Activated naive CD8-positive, alpha-beta T cell (primary cell): ENCODE measurements around the gene PAQR4.
"Not testable (repeated sequence)": the region's sequence is repeated elsewhere in the genome, so short reads cannot be mapped to it uniquely, and the experiment has no call there.

Experiments
- H3K27ac Mint-ChIP-seq: one replicate; pipeline ENCODE4 v1.8.0; 2021; ENCODE audit warnings: mixed read lengths
- H3K27me3 Mint-ChIP-seq: one replicate; pipeline ENCODE4 v1.8.0; 2021; ENCODE audit warnings: mixed read lengths
- H3K36me3 Mint-ChIP-seq: one replicate; pipeline ENCODE4 v1.8.0; 2021; ENCODE audit warnings: mixed read lengths
- H3K4me1 Mint-ChIP-seq: one replicate; pipeline ENCODE4 v1.8.0; 2021; ENCODE audit warnings: low read depth, mixed read lengths
- H3K4me3 Mint-ChIP-seq: one replicate; pipeline ENCODE4 v1.8.0; 2021; ENCODE audit warnings: mild to moderate bottlenecking, mixed read lengths
- H3K9me3 Mint-ChIP-seq: one replicate; pipeline ENCODE4 v1.8.0; 2021; ENCODE audit warnings: low read depth, mixed read lengths

PAQR4 gene

DNA sequence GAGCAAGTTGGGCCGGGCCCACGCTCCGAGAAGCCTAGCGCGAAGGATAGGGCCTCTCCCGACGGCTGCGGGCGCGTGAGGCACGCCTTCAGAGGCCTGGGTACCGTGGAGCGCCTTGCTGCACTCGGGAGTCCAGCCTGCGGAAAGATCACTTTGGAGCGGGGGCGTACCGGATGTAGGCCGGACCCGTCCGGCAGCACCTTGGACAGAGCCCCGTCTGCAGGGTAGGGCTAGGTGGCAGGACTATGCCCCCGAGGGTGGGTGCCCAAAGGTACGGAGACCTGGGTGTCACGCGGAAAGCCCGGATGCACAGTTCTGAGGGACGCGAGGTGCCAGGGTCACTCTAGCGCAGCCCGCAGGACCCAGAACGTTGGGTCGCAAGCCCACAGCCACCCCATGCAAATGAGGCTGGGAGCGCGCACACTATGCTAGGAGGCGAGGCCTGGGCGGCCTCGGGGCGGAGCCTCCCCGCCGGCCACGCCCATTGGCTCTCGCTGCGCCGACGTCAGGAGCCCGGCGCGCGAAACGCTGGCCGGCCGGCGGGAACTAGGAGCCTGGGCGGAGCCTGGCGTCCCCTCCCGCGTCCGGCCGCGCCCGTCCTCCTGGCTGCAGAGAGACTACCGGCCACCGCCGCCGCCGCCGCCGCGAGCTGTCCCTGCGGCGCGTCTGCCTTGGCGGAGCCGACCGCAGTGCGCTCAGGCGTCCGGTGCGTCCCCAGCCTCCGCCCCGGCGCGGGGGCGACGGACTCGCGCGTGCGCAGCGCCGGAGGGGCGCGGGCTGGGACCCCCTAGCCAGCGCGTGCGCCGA is at the start of gene PAQR4:
Gene PAQR4, plus strand, starts transcription at position 611 of the 807 bp plus-strand sequence. CDS start 327 bp downstream, outside the sequence.
- Mint-ChIP-seq H3K36me3 (no peaks in the 10 kb centered on the region), H3K27ac (no peak within 1 kb of the TSS), H3K27me3 (peaks cover 9% of the 10 kb centered on the region), H3K4me1 (peaks cover 25% of the 10 kb centered on the region), H3K4me3 (peak within 1 kb of the TSS; percentile 75), H3K9me3 (no peaks in the 10 kb centered on the region)

DNA sequence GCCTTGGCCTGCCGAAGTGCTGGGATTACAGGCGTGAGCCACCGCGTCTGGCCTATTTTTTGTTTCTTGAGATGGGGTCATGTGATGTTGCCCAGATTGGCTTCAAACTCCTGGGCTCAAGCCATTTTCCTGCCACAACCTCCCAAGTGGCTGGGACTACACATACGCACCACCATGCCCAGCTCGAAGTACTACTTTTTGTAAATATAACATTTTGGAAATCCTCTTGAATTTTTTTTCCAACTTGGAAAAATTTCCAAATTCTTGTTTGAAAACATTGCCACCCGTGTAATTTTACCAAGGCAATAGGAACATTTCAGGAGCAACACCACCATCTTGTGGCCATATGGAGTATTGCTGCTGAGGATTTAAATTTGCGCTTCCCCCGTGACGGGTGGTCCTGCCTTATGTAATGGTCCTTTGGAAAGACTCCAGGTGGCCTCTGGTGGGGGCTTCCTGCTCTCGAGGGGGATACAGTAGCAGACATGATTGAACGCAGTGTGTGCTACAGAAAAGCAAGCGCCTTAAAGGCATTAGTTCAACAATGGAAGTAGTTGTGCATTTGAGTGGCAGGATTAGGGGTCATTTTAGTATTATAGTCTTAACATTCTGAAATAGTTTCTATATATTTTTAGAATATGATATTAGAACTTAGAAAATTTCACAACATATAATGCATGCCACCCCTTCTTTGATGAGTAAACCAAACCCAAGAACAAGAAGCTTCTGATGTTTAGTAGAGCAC is 49.5 kb upstream of the PAQR4 start:
- Mint-ChIP-seq H3K4me3 (no peak overlapping the region), H3K36me3 (peaks cover 2% of the 10 kb centered on the region), H3K27ac (peak overlapping the region; percentile 46)

DNA sequence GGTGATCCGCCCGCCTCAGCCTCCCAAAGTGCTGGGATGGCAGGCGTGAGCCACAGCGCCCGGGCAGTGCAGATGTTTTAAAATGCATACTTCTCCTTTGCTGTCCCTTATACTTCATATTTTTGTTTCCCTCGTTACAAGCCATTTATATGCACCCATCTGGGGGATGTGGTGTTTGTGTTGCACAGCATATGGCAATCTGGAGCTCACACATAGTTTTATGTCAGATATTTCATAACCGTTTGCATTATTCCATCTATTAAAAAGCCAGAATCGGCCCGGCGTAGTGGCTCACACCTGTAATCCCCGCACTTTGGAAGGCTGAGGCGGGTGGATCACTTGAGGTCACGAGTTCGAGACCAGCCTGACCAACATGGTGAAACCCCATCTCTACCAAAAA is 45.7 kb upstream of the PAQR4 start:
- H3K27me3 Mint-ChIP-seq: no peaks in the 10 kb centered on the region
- H3K4me1 Mint-ChIP-seq: peaks cover 17% of the 10 kb centered on the region
- no peak overlapping the region for H3K4me3 Mint-ChIP-seq
- no peaks in the 10 kb centered on the region for H3K9me3 Mint-ChIP-seq
- no peak overlapping the region for H3K27ac Mint-ChIP-seq
- peaks cover 2% of the 10 kb centered on the region for H3K36me3 Mint-ChIP-seq

More for the DNA sequence above, 49.5 kb upstream of the PAQR4 start:
- Mint-ChIP-seq H3K27me3 (no peaks in the 10 kb centered on the region), H3K9me3 (no peaks in the 10 kb centered on the region), H3K4me1 (peaks cover 6% of the 10 kb centered on the region)

DNA sequence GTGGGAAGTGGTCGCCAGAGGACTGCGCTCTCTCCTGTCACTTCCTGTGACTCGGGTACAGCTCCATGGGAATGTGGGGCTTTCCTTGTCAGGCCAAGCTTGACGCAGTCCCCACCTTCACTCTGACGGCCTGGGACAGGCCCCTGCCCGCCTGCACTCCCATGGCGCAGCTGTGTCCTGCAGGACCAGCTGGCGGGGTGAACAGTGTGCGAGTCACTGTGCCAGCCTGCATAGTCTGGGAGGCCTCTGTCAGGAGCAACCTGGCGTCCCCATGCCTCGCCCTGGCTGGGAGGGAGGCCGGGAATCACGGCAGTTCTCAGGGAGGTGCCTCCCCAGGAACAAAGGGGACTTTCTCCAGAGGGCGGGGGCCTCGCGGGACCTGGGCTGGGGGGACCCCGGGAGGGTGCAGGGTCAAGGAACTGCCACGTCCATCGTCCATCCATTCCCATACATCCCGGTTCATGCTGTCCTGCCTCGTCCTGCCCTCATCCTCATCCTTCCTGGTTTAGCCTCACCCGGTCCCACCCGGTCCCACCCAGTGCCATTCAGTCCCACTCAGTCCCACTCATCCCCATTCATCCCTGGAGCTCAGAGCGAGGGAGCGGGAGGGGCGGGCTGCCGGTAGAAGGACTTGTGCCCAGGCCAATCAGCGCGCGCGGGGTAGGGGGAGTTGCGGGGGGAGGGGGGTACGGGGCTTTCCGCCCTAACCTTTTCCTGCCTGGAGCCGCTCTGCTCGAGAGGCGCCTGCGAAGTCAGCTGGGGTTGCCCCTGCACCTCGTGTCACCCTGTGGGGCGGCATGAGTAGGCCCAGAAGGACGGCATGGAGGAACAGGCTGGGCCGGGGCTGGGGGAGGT is 44.0 kb upstream of the PAQR4 start:
- no peaks in the 10 kb centered on the region for H3K36me3 Mint-ChIP-seq
- no peak overlapping the region for H3K27ac Mint-ChIP-seq
- H3K4me3 Mint-ChIP-seq: no peak overlapping the region
- H3K4me1 Mint-ChIP-seq: peaks cover 11% of the 10 kb centered on the region
- no peaks in the 10 kb centered on the region for H3K9me3 Mint-ChIP-seq
- no peaks in the 10 kb centered on the region for H3K27me3 Mint-ChIP-seq

DNA sequence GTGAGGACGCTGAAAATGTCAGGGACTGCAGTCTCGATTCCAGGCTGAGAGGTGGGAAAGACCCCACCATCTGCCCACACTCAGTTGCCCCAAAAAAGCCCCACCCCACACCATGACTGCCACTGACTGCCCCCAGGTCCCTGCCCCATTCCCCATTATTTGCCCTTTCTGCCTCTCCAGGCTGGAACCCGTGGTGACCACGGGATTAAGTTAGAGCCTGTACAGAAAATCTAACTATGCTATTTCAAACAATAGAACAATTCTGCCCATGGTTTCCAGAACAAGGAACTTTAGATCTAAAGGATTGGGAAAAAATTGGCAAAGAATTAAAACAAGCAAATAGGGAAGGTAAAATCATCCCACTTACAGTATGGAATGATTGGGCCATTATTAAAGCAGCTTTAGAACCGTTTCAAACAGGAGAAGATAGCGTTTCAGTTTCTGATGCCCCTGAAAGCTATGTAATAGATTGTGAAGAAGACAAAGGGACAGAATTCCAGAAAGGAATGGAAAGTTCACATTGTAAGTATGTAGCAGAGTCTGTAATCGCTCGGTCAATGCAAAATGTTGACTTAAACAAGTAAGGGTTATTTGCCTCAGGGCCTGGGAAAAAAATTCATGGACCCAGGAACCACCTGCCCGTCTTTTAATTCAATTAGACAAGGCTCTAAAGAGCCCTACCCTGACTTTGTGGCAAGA is 43.0 kb upstream of the PAQR4 start:
- H3K9me3 Mint-ChIP-seq: no peaks in the 10 kb centered on the region
- H3K27ac Mint-ChIP-seq: no peak overlapping the region
- no peaks in the 10 kb centered on the region for H3K36me3 Mint-ChIP-seq
- peaks cover 11% of the 10 kb centered on the region for H3K4me1 Mint-ChIP-seq
- H3K4me3 Mint-ChIP-seq: no peak overlapping the region
- no peaks in the 10 kb centered on the region for H3K27me3 Mint-ChIP-seq

DNA sequence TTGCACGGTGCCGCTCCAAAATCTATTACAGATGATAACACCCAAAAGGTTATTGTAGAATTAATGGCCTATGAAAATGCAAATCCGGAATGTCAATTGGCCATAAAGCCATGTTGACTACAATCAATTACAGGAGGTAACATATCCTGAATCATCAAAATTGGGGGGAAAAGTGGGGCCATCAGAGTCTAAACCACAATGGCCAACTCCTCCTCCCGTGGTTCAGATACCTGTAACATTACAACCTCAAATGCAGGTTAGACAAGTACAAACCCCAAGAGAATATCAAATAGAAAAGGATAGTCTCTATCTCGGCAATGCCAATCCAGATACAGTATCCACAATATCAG is 42.5 kb upstream of the PAQR4 start:
- H3K27me3 Mint-ChIP-seq: no peaks in the 10 kb centered on the region
- H3K4me1 Mint-ChIP-seq: peaks cover 11% of the 10 kb centered on the region
- no peaks in the 10 kb centered on the region for H3K9me3 Mint-ChIP-seq
- no peak overlapping the region for H3K27ac Mint-ChIP-seq
- no peak overlapping the region for H3K4me3 Mint-ChIP-seq
- no peaks in the 10 kb centered on the region for H3K36me3 Mint-ChIP-seq

DNA sequence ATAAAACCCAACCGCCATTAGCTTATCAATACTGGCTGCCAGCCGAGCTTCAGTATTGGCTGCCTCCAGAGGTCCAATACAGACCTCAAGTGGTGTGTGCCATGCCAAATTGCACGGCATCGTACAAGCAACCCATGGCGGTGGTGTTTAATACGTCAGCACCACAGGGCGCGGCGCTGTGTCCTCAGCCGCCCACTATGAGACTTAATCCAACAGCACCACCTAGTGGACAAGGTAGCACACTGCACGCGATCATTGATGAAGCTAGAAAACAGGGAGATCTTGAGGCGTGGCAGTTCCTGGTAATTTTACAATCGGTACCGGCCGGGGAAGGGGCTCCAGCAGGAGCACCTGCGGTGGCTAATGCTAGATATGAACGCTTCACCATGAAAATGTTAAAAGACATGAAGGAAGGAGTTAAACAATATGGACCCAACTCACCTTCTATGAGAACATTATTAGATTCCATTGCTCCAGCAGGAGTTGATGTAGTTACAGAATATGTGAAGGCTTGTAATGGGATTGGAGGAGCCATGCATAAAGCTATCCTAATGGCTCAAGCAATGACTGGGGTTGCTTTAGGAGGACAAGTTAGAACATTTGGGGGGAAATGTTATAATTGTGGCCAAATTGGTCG is 42.0 kb upstream of the PAQR4 start:
- no peak overlapping the region for H3K27ac Mint-ChIP-seq
- H3K27me3 Mint-ChIP-seq: no peaks in the 10 kb centered on the region
- H3K9me3 Mint-ChIP-seq: no peaks in the 10 kb centered on the region
- H3K4me1 Mint-ChIP-seq: peaks cover 11% of the 10 kb centered on the region
- H3K36me3 Mint-ChIP-seq: no peaks in the 10 kb centered on the region
- no peak overlapping the region for H3K4me3 Mint-ChIP-seq

DNA sequence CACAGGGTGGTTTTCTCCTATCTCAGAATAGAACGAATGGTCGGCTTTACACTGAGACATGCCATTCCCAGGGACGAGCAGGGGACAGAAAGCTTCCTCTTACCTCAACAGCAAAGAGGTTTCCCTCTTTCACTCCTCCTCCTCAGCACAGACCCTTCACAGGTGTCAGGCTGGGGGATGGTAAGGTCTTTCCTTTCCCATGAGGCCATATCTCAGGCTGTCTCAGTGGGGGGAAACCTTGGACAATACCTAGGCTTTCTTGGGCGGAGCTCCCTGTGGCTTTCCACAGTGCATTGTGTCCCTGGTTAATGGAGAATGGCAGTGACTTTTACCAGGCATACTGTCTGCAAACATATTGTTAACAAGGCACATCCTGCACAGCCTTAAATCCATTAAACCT is 41.0 kb upstream of the PAQR4 start:
- not testable (repeated sequence) for H3K36me3 Mint-ChIP-seq, H3K4me3 Mint-ChIP-seq, H3K27me3 Mint-ChIP-seq, H3K27ac Mint-ChIP-seq, H3K9me3 Mint-ChIP-seq
- H3K4me1 Mint-ChIP-seq: peaks cover 11% of the 10 kb centered on the region

DNA sequence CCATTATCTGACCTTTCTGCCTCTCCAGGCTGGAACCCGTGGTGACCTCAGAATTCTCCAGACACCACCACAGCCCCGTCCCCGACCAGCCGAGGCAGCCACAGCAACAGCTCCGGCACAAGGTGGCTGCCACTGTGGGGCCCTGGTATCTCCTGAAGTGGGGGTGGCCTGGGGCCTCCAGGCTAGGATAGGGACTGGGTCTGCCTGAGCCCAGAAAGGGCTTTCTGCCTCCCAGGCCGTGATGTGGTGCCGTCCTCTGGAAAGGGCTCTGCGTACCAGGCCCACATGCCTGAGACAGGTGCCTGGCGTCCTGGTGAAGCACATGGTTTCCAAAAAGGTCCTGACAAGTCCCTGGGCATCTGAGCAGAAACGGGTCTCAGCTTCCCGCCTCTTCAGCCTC is 40.4 kb upstream of the PAQR4 start:
- H3K27me3 Mint-ChIP-seq: no peaks in the 10 kb centered on the region
- H3K4me1 Mint-ChIP-seq: peaks cover 11% of the 10 kb centered on the region
- H3K27ac Mint-ChIP-seq: no peak overlapping the region
- H3K4me3 Mint-ChIP-seq: no peak overlapping the region
- no peaks in the 10 kb centered on the region for H3K36me3 Mint-ChIP-seq
- no peaks in the 10 kb centered on the region for H3K9me3 Mint-ChIP-seq

DNA sequence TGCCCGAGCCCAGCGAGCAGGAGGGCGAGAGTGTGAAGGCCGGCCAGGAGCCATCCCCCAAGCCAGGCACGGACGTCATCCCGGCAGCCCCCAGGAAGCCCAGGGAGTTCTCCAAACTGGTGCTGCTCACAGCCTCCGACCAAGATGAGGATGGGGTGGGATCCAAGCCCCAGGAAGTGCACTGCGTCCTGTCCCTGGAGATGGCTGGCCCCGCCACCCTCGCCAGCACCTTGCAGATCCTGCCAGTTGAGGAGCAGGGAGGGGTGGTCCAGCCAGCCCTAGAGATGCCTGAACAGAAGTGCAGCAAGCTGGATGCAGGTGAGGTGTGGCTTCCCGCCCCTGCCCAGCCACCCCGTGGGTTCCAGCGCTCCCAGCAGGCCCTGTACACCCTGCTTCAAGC is 39.5 kb upstream of the PAQR4 start:
- Mint-ChIP-seq H3K4me3 (no peak overlapping the region), H3K4me1 (peaks cover 11% of the 10 kb centered on the region), H3K27ac (no peak overlapping the region), H3K9me3 (no peaks in the 10 kb centered on the region), H3K36me3 (peaks cover 2% of the 10 kb centered on the region), H3K27me3 (no peaks in the 10 kb centered on the region)

DNA sequence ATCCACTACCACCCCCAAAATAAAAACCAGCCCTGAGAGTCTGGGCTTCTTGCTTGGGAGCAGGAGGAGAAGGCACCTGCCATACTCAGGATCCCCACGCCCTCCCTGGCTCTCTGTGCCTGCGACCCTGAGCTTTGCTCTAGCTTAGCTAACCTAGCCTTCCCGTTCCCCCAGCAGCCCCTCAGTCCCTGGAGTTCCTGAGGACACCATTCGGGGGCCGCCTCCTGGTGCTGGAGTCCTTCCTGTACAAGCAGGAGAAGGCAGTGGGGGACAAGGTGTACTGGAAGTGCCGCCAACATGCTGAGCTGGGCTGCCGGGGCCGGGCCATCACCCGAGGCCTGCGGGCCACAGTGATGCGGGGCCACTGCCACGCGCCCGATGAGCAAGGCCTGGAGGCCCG is 38.9 kb upstream of the PAQR4 start:
- Mint-ChIP-seq H3K9me3 (no peaks in the 10 kb centered on the region), H3K27me3 (no peaks in the 10 kb centered on the region), H3K4me3 (no peak overlapping the region), H3K27ac (no peak overlapping the region), H3K4me1 (peaks cover 11% of the 10 kb centered on the region), H3K36me3 (peaks cover 2% of the 10 kb centered on the region)

DNA sequence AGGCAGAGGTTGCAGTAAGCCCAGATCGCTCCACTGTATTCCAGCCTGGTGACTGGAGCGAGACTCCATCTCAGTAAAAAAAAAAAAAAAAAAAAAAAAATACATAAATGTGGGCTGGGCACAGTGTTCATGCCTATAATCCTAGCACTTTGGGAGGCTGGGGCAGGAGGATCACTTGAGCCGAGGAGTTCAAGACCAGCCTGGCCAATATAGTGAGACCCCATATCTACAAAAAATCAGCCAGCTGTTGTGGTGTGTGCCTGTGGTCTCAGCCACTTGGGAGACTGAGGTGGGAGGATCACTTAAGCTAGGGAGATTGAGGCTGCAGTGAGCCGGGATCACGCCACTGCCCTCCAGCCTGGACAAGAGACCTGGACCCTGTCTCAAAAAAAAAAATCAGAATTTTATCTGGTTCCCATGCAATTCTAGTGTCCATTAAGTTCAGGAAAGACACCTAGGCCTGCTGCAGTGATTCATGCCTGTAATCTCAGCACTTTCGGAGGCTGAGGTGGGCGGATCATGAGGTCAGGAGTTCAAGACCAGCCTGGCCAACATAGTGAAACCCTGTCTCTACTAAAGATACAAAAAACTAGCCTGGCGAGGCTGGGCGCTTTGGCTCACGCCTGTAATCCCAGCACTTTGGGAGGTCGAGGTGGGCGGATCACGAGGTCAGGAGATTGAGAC is 37.8 kb upstream of the PAQR4 start:
- H3K9me3 Mint-ChIP-seq, H3K27ac Mint-ChIP-seq, H3K4me3 Mint-ChIP-seq, H3K27me3 Mint-ChIP-seq, H3K36me3 Mint-ChIP-seq: not testable (repeated sequence)
- H3K4me1 Mint-ChIP-seq: peaks cover 11% of the 10 kb centered on the region

DNA sequence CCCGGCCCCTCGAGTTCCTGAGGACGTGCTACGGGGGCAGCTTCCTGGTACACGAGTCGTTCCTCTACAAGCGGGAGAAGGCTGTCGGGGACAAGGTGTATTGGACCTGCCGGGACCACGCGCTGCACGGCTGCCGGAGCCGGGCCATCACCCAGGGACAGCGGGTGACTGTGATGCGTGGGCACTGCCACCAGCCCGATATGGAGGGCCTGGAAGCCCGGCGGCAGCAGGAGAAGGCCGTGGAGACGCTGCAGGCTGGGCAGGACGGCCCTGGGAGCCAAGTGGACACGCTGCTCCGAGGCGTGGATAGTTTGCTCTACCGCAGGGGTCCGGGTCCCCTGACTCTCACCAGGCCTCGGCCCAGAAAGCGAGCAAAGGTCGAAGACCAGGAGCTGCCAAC is 36.0 kb upstream of the PAQR4 start:
- Mint-ChIP-seq H3K4me3 (no peak overlapping the region), H3K9me3 (no peaks in the 10 kb centered on the region), H3K36me3 (peaks cover 2% of the 10 kb centered on the region), H3K27me3 (no peaks in the 10 kb centered on the region), H3K27ac (no peak overlapping the region), H3K4me1 (no peaks in the 10 kb centered on the region)

DNA sequence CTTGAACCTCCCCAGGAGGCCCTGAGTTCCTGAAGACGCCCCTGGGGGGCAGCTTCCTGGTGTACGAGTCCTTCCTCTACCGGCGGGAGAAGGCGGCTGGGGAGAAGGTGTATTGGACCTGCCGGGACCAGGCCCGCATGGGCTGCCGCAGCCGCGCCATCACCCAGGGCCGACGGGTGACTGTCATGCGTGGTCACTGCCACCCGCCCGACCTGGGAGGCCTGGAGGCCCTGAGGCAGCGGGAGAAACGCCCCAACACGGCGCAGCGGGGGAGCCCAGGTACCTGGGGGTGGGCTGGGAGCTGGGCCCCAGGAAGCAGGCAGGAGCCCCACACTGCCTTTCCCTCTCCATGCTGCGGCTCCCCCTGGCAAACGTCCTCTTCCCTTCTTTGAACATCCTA is 35.4 kb upstream of the PAQR4 start:
- Mint-ChIP-seq H3K27ac (no peak overlapping the region), H3K4me1 (no peaks in the 10 kb centered on the region), H3K36me3 (peaks cover 2% of the 10 kb centered on the region)

More for the DNA sequence above, 35.4 kb upstream of the PAQR4 start:
- Mint-ChIP-seq H3K9me3 (no peaks in the 10 kb centered on the region), H3K4me3 (no peak overlapping the region), H3K27me3 (no peaks in the 10 kb centered on the region)
